ENCODE measurements around the gene SVIL. TPM values are rescaled to one million over a fixed set of nuclear protein-coding genes. Genes with fewer than 3 reads are reported as not detected.

SVIL gene
- polyA plus RNA-seq, 1 donor from 2014 or later = 7.3 TPM

- no peak overlapping the region for H3K9ac ChIP-seq (ENCODE audit: low read length)
- no peak for TF ChIP-seq MXI1 (conservative IDR thresholded peaks at IDR 0.05; ENCODE audit: poor library complexity, severe bottlenecking)
- TF ChIP-seq REST (IDR thresholded peaks at IDR 0.05; ENCODE audit: borderline replicate concordance) = no peak
- TF ChIP-seq TAF1 (IDR thresholded peaks at IDR 0.05; ENCODE audit: low read depth) = no peak
- no peak for TF ChIP-seq EP300 (conservative IDR thresholded peaks at IDR 0.05; ENCODE audit: poor library complexity, severe bottlenecking)
- no peak for TF ChIP-seq RAD21 (conservative IDR thresholded peaks at IDR 0.05)
- TF ChIP-seq CTCF (IDR thresholded peaks at IDR 0.05; ENCODE audit: poor library complexity, severe bottlenecking) = no peak
- TF ChIP-seq POLR2AphosphoS5 (IDR thresholded peaks at IDR 0.05) = no peak
- TF ChIP-seq EZH2 (IDR thresholded peaks at IDR 0.05; ENCODE audit: borderline replicate concordance, insufficient read depth, low read length, poor library complexity, severe bottlenecking) = no peak
- TF ChIP-seq SMC3 (conservative IDR thresholded peaks at IDR 0.05; ENCODE audit: poor library complexity) = no peak
- H3K79me2 ChIP-seq (replicated peaks; ENCODE audit: insufficient read depth, low read length) = no peaks in the 10 kb centered on the region
Observed at GRCh38 chr10:29596356-29596755, 38.4 kb downstream of the SVIL start.

GRCh38 chr10:29595636-29596225 is 39.0 kb downstream of the SVIL start:
- Histone ChIP-seq H3K9ac (ENCODE audit: low read length) (no peak overlapping the region), H3K79me2 (replicated peaks; ENCODE audit: insufficient read depth, low read length) (no peaks in the 10 kb centered on the region)
- TF ChIP-seq EZH2 (IDR thresholded peaks at IDR 0.05; ENCODE audit: borderline replicate concordance, insufficient read depth, low read length, poor library complexity, severe bottlenecking) (no peak), REST (IDR thresholded peaks at IDR 0.05; ENCODE audit: borderline replicate concordance) (no peak), CTCF (IDR thresholded peaks at IDR 0.05; ENCODE audit: poor library complexity, severe bottlenecking) (no peak), POLR2AphosphoS5 (IDR thresholded peaks at IDR 0.05) (no peak), RAD21 (conservative IDR thresholded peaks at IDR 0.05) (no peak), MXI1 (conservative IDR thresholded peaks at IDR 0.05; ENCODE audit: poor library complexity, severe bottlenecking) (no peak), SMC3 (conservative IDR thresholded peaks at IDR 0.05; ENCODE audit: poor library complexity) (no peak), EP300 (conservative IDR thresholded peaks at IDR 0.05; ENCODE audit: poor library complexity, severe bottlenecking) (no peak), TAF1 (IDR thresholded peaks at IDR 0.05; ENCODE audit: low read depth) (no peak)

More at GRCh38 chr10:29596356-29596755, 38.4 kb downstream of the SVIL start:
- H3F3A ChIP-seq (ENCODE audit: insufficient read depth, low read length, poor library complexity, severe bottlenecking) = no peaks in the 10 kb centered on the region
- no peaks in the 10 kb centered on the region for H3K9me3 ChIP-seq (ENCODE audit: low read length)
- H3K36me3 ChIP-seq (ENCODE audit: insufficient read depth, low read length) = no peaks in the 10 kb centered on the region
- H3K27ac ChIP-seq (ENCODE audit: low read length) = no peak overlapping the region
- H4K20me1 ChIP-seq (ENCODE audit: insufficient read depth) = no peaks in the 10 kb centered on the region
- no peak overlapping the region for H2AFZ ChIP-seq (ENCODE audit: low read depth, low read length)
- H3K9me2 ChIP-seq (ENCODE audit: insufficient read depth, low read length) = no peaks in the 10 kb centered on the region
- no peak overlapping the region for H3K4me3 ChIP-seq (ENCODE audit: low read length)
- no peak overlapping the region for H3K4me2 ChIP-seq (ENCODE audit: low read length)
- no peaks in the 10 kb centered on the region for H3K27me3 ChIP-seq (ENCODE audit: insufficient read depth, low read depth, low read length)

More at GRCh38 chr10:29595636-29596225, 39.0 kb downstream of the SVIL start:
- Histone ChIP-seq H4K20me1 (ENCODE audit: insufficient read depth) (no peaks in the 10 kb centered on the region), H3K36me3 (ENCODE audit: insufficient read depth, low read length) (no peaks in the 10 kb centered on the region), H3K27me3 (ENCODE audit: insufficient read depth, low read depth, low read length) (no peaks in the 10 kb centered on the region), H2AFZ (ENCODE audit: low read depth, low read length) (no peak overlapping the region), H3K9me2 (ENCODE audit: insufficient read depth, low read length) (no peaks in the 10 kb centered on the region), H3K4me3 (ENCODE audit: low read length) (no peak overlapping the region), H3K9me3 (ENCODE audit: low read length) (no peaks in the 10 kb centered on the region), H3K4me2 (ENCODE audit: low read length) (no peak overlapping the region), H3F3A (ENCODE audit: insufficient read depth, low read length, poor library complexity, severe bottlenecking) (no peaks in the 10 kb centered on the region), H3K27ac (ENCODE audit: low read length) (no peak overlapping the region)
